ENCODE data around the gene ATP2C2.
A peak's percentile ranks its signal among the peaks of the same experiment; 100 is the strongest.

Gene ATP2C2

GRCh38 chr16:84479716-84480450 lies 111.5 kb downstream of the ATP2C2 start:
- no peak for DNase-seq

GRCh38 chr16:84481051-84481735 lies 112.9 kb downstream of the ATP2C2 start:
- no peak for DNase-seq

GRCh38 chr16:84482001-84482891 lies 113.9 kb downstream of the ATP2C2 start:
- DNase-seq, result no peak

- no peak for DNase-seq
These were observed 114.9 kb downstream of the ATP2C2 start for GRCh38 chr16:84482951-84483881.

- no peak for DNase-seq
These were observed 115.7 kb downstream of the ATP2C2 start for GRCh38 chr16:84483882-84484565.

GRCh38 chr16:84484579-84485254 lies 116.4 kb downstream of the ATP2C2 start:
- peak; percentile 21 for DNase-seq

- DNase-seq, result no peak
These were observed 117.1 kb downstream of the ATP2C2 start for GRCh38 chr16:84485255-84486010.

- DNase-seq, result no peak
These were observed 117.8 kb downstream of the ATP2C2 start for GRCh38 chr16:84486126-84486525.

- DNase-seq, result no peak
These were observed 118.4 kb downstream of the ATP2C2 start for GRCh38 chr16:84486551-84487235.

- no peak for DNase-seq
These were observed 119.0 kb downstream of the ATP2C2 start for GRCh38 chr16:84487358-84487757.

GRCh38 chr16:84489131-84489530 lies 120.8 kb downstream of the ATP2C2 start:
- DNase-seq, result no peak

- no peak for DNase-seq
These were observed 127.2 kb downstream of the ATP2C2 start for GRCh38 chr16:84495506-84495905.

- no peak for DNase-seq
These were observed 128.7 kb downstream of the ATP2C2 start for GRCh38 chr16:84496991-84497390.

GRCh38 chr16:84497418-84498222 lies 129.3 kb downstream of the ATP2C2 start:
- DNase-seq, result no peak

GRCh38 chr16:84498223-84498610 lies 129.9 kb downstream of the ATP2C2 start:
- no peak for DNase-seq

GRCh38 chr16:84498859-84499620 lies 130.7 kb downstream of the ATP2C2 start:
- DNase-seq, result no peak

- DNase-seq, result no peak
These were observed 131.3 kb downstream of the ATP2C2 start for GRCh38 chr16:84499638-84500037.

GRCh38 chr16:84500531-84500930 lies 132.2 kb downstream of the ATP2C2 start:
- DNase-seq, result no peak
